HG02763 (cell line): ENCODE data around the gene DPY19L1.
"Not testable (repeated sequence)": the region's sequence is repeated elsewhere in the genome, so short reads cannot be mapped to it uniquely, and the experiment has no call there.

Experiments
- ATAC-seq: cut with Tn5 transposase; IDR thresholded peaks from one replicate; pipeline ENCODE4 v1.9.1; 2021; ENCODE audit warnings: mild to moderate bottlenecking, moderate library complexity; ENCODE audit not compliant: unreplicated experiment

DPY19L1 gene

DNA sequence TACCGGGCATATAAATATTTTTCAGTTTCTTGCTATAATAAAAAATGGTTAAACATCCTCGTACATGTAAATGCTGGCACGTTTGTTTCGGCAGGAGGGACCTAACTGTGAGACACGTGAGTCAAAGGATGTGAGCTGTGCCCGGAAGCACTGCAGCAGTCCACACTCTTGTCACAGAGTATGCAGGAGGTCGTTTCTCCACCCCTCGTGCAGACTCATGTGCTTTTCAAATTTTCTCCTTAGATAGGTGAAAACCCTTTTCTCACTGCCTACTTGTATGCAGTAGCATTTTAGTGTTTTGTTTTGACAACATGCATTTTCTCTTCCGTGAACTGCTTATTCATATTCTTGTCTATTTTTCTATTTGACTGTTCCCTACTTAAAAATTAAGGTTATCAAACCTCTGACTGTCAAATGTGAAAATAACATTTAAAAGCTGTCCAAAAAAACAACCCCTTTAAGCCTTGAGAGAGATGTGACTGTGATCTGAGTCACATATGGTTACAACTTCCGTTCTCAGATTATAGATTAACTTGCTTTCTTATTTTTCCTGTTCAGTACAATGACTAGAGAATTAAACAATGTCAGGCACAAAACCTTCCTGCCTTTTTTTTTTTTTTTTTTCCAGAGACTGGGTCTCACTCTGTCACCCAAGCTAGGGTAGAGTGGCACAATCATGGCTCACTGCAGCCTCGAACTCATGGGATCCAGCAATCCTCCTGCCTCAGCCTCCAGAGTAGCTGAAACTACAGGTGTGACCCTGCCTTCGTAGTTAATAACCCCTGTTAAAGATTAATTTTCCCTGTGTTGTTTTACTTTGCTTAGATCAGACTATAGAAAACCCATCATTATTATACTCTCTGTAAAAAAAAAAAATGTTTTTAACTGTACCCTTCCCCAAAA lies 45.1 kb downstream of the DPY19L1 start:
- peak; percentile 82 for ATAC-seq

DNA sequence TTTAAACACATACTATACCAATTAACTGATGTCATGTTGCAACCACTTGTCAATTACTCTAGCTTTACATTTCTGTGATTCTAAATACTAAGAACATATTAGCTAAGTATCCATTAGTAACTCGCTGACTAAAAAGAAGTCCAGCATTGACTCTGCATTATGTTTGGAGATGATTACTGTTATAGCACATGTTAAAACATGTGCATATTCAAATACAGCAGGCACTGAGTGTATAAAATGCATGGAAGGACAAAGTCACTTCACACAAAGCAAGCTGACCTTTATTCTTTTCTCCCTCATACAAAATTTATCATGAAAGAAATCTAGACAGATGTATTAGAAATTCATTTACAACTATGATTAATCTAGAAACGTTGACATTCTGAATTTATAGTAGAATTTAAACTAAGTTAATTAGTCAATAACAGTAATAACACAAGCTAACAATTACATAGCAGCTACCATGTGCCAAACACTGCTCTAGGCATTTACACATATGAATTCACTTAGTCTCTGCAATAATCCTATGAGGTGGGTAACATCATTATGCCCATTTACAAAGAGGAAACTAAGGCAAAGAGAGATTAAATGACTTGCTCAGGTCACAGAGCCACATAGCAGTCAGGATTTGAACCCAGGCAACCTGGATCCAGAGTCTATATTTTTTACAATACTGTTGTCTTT lies 48.7 kb downstream of the DPY19L1 start:
- ATAC-seq, result not testable (repeated sequence)

- not testable (repeated sequence) for ATAC-seq
These were observed 52.1 kb downstream of the DPY19L1 start for GRCh38 chr7:34985155-34985554.

- ATAC-seq, result not testable (repeated sequence)
These were observed 53.1 kb downstream of the DPY19L1 start for GRCh38 chr7:34984140-34984539.

DNA sequence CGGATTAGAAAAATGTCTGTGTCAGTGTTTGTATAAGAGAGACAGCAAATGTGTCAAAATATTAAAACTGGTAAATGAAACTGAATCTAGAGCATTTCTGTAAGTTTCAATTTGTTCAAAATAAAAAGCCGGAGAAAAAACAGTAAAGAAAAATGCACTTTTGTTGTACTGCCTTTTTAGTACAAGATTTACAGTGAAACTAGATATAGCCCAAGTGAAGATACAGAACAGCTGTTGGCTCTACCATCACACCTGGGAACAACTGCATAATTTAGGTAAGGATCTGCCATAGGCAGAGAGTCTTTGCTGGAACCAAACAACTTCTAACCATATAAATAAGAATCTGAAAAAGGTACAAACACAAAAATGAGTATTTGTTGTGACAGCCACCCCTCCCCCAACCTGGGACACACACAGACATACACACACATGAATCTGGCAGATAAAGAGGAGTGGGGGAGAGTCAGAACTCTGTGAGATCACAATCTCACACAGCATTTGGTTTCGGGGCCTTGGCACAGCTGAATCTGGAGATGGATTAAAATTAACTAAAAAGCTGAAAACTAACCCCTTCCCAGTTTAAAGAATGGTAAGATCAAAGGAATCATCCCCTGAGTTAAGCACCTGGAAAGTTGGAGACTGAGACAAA lies 54.8 kb downstream of the DPY19L1 start:
- ATAC-seq, result no peak

DNA sequence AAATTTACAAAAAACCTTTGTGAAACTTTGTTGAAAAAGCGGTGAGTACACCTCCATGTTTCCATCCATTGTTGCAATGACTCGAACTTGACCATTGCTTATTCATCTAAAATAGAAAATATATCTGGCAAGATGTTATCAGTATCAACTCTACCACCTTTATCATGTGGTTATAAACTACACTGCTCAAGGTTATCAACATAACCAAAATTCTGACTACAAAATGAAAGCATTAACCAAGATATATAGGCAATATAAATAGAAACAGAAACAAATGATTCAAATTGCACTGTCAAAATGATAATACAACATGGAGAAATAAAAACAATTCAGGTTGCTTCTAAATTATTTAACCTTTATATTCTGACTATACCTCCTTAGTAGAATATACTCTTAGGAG lies 58.2 kb downstream of the DPY19L1 start:
- not testable (repeated sequence) for ATAC-seq

- ATAC-seq, result no peak
These were observed 63.9 kb downstream of the DPY19L1 start for GRCh38 chr7:34973400-34973760.

GRCh38 chr7:34972739-34973399 lies 64.4 kb downstream of the DPY19L1 start:
- ATAC-seq, result peak; percentile 68

- ATAC-seq, result not testable (repeated sequence)
These were observed 69.5 kb downstream of the DPY19L1 start for GRCh38 chr7:34967818-34968217.

DNA sequence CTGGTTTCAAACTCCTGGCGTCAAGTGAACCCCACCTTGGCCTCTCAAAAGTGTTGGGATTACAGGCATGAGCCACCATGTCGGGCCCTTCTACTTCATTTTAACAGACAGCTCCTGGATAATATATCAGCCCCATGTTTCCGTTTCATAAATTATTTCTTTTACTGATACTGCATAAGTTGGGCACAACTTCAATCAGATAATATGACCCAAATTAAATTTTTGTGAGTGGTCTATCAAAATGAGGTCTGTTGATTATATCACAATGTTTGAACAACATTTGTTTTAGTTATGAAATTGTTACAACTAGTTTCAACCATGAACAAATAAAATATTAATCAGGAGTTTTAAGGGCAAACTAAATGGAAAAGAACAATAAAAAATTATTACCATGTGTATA lies 70.8 kb downstream of the DPY19L1 start:
- ATAC-seq, result not testable (repeated sequence)

DNA sequence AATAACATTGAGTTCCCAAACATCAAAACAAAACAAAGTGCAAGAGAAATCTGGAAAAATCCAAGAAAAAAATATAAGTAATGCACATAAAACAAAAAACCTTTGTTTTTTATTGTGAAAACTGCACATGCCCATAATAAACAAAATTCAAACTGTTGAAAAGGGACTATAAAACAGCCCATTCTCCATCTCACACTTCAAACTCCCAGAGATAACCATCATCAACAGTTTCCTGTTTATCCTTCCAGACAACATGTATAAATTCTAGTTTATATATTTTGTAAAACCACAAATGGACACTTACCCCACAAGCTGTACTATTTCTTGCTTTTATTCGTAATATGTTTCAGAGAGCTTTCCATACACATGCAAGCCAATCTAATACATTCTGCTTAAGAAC lies 79.3 kb downstream of the DPY19L1 start:
- no peak for ATAC-seq

GRCh38 chr7:34952822-34953221 lies 84.5 kb downstream of the DPY19L1 start:
- no peak for ATAC-seq

DNA sequence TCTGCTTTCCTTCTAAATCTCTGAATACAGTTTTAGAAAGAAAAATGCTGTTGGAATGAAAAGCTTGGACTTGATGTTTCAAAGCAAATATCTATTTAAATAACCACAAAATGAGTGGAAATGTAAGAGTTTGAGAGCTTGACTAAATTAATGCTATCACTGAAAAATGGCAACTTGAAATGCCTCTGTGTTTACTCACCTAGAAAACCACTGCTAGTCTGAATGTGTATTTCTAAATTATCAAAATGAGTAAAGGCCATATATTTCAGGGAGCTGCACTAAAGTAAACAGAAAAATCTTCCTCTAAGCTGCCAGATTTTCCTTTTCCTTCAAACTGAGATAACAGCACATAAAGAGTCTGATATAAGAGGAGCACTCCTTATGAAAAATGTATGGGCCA lies 87.9 kb downstream of the DPY19L1 start:
- no peak for ATAC-seq

- not testable (repeated sequence) for ATAC-seq
These were observed 89.9 kb downstream of the DPY19L1 start for GRCh38 chr7:34947427-34947826.

DNA sequence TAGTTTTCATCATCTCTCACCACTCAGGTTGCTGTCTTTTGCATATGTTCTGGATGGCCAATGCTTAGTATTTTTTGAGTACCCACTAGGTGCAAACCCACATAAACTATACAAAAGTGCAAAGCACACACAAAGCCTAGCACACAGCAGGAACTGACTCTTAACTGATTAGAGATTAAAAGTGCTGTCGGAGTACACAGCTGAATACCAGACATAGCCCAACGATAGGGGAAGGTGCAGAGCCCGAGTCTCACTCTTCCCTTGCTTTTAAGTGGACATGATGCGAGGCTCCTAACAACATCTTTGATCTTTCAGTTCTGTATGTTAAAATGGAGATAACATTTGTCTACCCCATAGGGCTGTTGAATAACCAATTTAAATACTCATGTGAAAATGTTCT lies 90.8 kb downstream of the DPY19L1 start:
- no peak for ATAC-seq

- ATAC-seq, result not testable (repeated sequence)
These were observed 91.3 kb downstream of the DPY19L1 start for GRCh38 chr7:34945894-34946477.

GRCh38 chr7:34939175-34939574 lies 98.1 kb downstream of the DPY19L1 start:
- ATAC-seq, result no peak

GRCh38 chr7:34935735-34936165 lies 101.5 kb downstream of the DPY19L1 start:
- peak; percentile 57 for ATAC-seq

GRCh38 chr7:34931739-34932138 lies 105.5 kb downstream of the DPY19L1 start:
- ATAC-seq, result no peak

DNA sequence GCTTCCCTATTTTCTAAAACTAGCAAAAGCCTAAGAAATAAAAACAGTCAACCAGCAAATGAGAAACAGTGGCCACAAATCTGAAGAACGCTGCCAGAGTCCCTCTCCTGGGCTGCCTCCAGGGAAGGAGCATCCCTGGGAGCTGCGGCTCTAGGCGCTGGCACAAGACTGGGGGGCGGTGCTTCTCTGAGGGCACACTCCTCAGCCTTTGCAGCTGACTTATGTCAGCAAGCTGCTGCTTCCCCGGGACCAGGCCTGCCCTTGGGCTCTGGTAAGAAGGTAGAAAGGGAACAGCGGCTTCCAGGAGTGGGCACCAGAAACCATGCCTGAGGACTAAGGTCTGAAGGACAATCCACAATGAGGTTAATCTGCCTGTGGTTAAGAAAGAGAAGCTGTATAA lies 107.5 kb downstream of the DPY19L1 start:
- ATAC-seq, result not testable (repeated sequence)

DNA sequence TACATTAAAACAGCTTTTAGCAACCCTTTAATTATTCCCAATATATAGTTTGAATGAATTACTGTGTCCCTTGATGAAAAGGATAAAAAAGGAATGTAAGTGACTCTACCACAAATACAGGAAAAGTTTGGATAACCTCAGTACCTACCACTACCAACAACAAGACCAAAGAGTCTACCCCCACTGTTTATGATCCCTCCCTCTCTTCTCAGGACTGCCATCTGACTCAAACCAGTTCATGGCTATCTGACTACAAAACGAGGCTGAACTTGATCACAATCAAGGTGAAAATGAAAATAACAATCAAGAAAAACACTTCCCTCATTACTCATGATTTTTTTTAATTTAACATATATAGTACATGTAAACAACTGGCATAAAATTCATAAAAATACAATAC lies 108.7 kb downstream of the DPY19L1 start:
- ATAC-seq, result no peak
